GM10847 (cell line): Measurements from ENCODE around the gene PRRX2.

Experiments used
- POLR2A ChIP-seq: IDR thresholded peaks from 2 replicates; pipeline ENCODE4 v1.6.1; 2011; ENCODE audit not compliant: insufficient read length; ENCODE audit errors: extremely low read depth

Gene PRRX2

GRCh38 chr9:129631674-129632129, 33.7 kb upstream of the PRRX2 start:
- TF ChIP-seq POLR2A, result no peak

- no peak for TF ChIP-seq POLR2A
These were observed 33.0 kb upstream of the PRRX2 start for GRCh38 chr9:129632460-129632859.

- TF ChIP-seq POLR2A, result no peak
These were observed 32.2 kb upstream of the PRRX2 start for GRCh38 chr9:129633207-129633606.

- no peak for TF ChIP-seq POLR2A
These were observed 31.6 kb upstream of the PRRX2 start for GRCh38 chr9:129633848-129634247.

GRCh38 chr9:129635099-129636065, 30.1 kb upstream of the PRRX2 start:
- TF ChIP-seq POLR2A, result no peak

GRCh38 chr9:129637102-129637501, 28.3 kb upstream of the PRRX2 start:
- no peak for TF ChIP-seq POLR2A

- no peak for TF ChIP-seq POLR2A
These were observed 27.6 kb upstream of the PRRX2 start for GRCh38 chr9:129637673-129638439.

GRCh38 chr9:129639034-129639630, 26.3 kb upstream of the PRRX2 start:
- TF ChIP-seq POLR2A, result no peak

GRCh38 chr9:129639756-129640085, 25.7 kb upstream of the PRRX2 start:
- TF ChIP-seq POLR2A, result no peak

GRCh38 chr9:129640086-129640870, 25.2 kb upstream of the PRRX2 start:
- no peak for TF ChIP-seq POLR2A

- no peak for TF ChIP-seq POLR2A
These were observed 24.3 kb upstream of the PRRX2 start for GRCh38 chr9:129640871-129641749.

- TF ChIP-seq POLR2A, result peak; percentile 78
These were observed 23.5 kb upstream of the PRRX2 start, which contains the start of gene ASB6 for GRCh38 chr9:129641750-129642585. TSS of gene ASB6 (minus strand) at chr9:129642151. CDS start at chr9:129641999, 152 bp downstream.

- no peak for TF ChIP-seq POLR2A
These were observed 21.7 kb upstream of the PRRX2 start for GRCh38 chr9:129643706-129644105.
